WTC11 (cell line): Measurements from ENCODE around the gene HDC. TPM values are rescaled to one million over a fixed set of nuclear protein-coding genes. Genes with fewer than 3 reads are reported as not detected.

Experiments used
- ATAC-seq: fragments of 200-7000 bp; cut with Tn5 transposase; 2 replicates; pipeline ENCODE4 v1.10.0; 2021; ENCODE audit warnings: mild to moderate bottlenecking, moderate library complexity
- CTCF ChIA-PET: fragments of 300-600 bp; sonication (Branson Sonifier 250); formaldehyde crosslinking; loops from one replicate; lab custom pipeline; 2021; ENCODE audit warnings: antibody characterized with exemption; lab: Charles Lee
- POLR2A ChIA-PET: fragments of 350-600 bp; sonication (Branson Sonifier 250); formaldehyde crosslinking; loops from one replicate; lab custom pipeline; 2021; ENCODE audit warnings: antibody characterized with exemption; lab: Charles Lee
- DNase-seq: peaks from one replicate; pipeline ENCODE4 v3.0.0; 2021; ENCODE audit warnings: low spot score
- H3K27ac Mint-ChIP-seq: 2 replicates; pipeline ENCODE4 v1.8.0; 2021; ENCODE audit warnings: mixed read lengths
- H3K27me3 Mint-ChIP-seq: 2 replicates; pipeline ENCODE4 v1.8.0; 2021; ENCODE audit warnings: low read depth, mild to moderate bottlenecking, moderate library complexity, mixed read lengths
- H3K36me3 Mint-ChIP-seq: 2 replicates; pipeline ENCODE4 v1.8.0; 2021; ENCODE audit warnings: mixed read lengths
- H3K4me1 Mint-ChIP-seq: 2 replicates; pipeline ENCODE4 v1.8.0; 2022; ENCODE audit warnings: mixed read lengths
- H3K4me3 Mint-ChIP-seq: 2 replicates; pipeline ENCODE4 v1.8.0; 2021; ENCODE audit warnings: mild to moderate bottlenecking, moderate library complexity, mixed read lengths
- H3K9me3 Mint-ChIP-seq: 2 replicates; pipeline ENCODE4 v1.8.0; 2021; ENCODE audit warnings: mixed read lengths
- ATF6 ChIP-seq: sonication (generic); formaldehyde crosslinking; IDR thresholded peaks from 2 replicates; pipeline ENCODE4 v1.8.1; 2023; ENCODE audit warnings: mild to moderate bottlenecking, missing genetic modification reagents
- CREB1 ChIP-seq: sonication (generic); formaldehyde crosslinking; IDR thresholded peaks from 2 replicates; pipeline ENCODE4 v1.8.0; 2023; ENCODE audit warnings: mild to moderate bottlenecking, missing genetic modification reagents
- EMX1 ChIP-seq: fragments of 250-450 bp; sonication (Bioruptor Pico); IDR thresholded peaks from 2 replicates; pipeline ENCODE4 v1.8.0; 2021; ENCODE audit warnings: mild to moderate bottlenecking
- ERG ChIP-seq: fragments of 250-450 bp; sonication (Bioruptor Pico); IDR thresholded peaks from 2 replicates; pipeline ENCODE4 v1.8.0; 2021; ENCODE audit warnings: mild to moderate bottlenecking
- GRHL2 ChIP-seq: fragments of 250-450 bp; sonication (Bioruptor Pico); IDR thresholded peaks from 2 replicates; pipeline ENCODE4 v1.8.0; 2022; ENCODE audit warnings: mild to moderate bottlenecking, moderate library complexity; ENCODE audit not compliant: insufficient replicate concordance, severe bottlenecking
- GTF2I ChIP-seq: fragments of 250-450 bp; sonication (Bioruptor Pico); conservative IDR thresholded peaks from 2 replicates; pipeline ENCODE4 v1.4.0; 2021; ENCODE audit warnings: mild to moderate bottlenecking
- HMGA2 ChIP-seq: fragments of 250-450 bp; sonication (Bioruptor Pico); IDR thresholded peaks from 2 replicates; pipeline ENCODE4 v1.4.0; 2021; ENCODE audit warnings: mild to moderate bottlenecking, moderate library complexity
- IRF2 ChIP-seq: sonication (generic); formaldehyde crosslinking; IDR thresholded peaks from 2 replicates; pipeline ENCODE4 v1.8.0; 2022; ENCODE audit warnings: low read depth, missing genetic modification reagents, borderline replicate concordance
- JUN ChIP-seq: sonication (generic); formaldehyde crosslinking; IDR thresholded peaks from 2 replicates; pipeline ENCODE4 v1.8.0; 2023; ENCODE audit warnings: mild to moderate bottlenecking, missing genetic modification reagents
- NFATC4 ChIP-seq: fragments of 250-450 bp; sonication (Bioruptor Pico); IDR thresholded peaks from 2 replicates; pipeline ENCODE4 v1.9.0; 2021; ENCODE audit warnings: mild to moderate bottlenecking
- NR3C1 ChIP-seq: sonication (generic); formaldehyde crosslinking; conservative IDR thresholded peaks from 2 replicates; pipeline ENCODE4 v1.8.1; 2023; ENCODE audit warnings: low read depth, mild to moderate bottlenecking, missing genetic modification reagents
- OVOL2 ChIP-seq: fragments of 250-450 bp; sonication (Bioruptor Pico); IDR thresholded peaks from 2 replicates; pipeline ENCODE4 v1.9.0; 2021; ENCODE audit warnings: mild to moderate bottlenecking, borderline replicate concordance
- PREB ChIP-seq: sonication (generic); formaldehyde crosslinking; IDR thresholded peaks from 2 replicates; pipeline ENCODE4 v1.8.1; 2022; ENCODE audit warnings: mild to moderate bottlenecking, missing genetic modification reagents, moderate library complexity, borderline replicate concordance
- PRRX2 ChIP-seq: fragments of 250-450 bp; sonication (Bioruptor Pico); IDR thresholded peaks from 2 replicates; pipeline ENCODE4 v1.8.0; 2021; ENCODE audit warnings: mild to moderate bottlenecking
- SMAD3 ChIP-seq: sonication (generic); formaldehyde crosslinking; IDR thresholded peaks from 2 replicates; pipeline ENCODE4 v1.8.0; 2022; ENCODE audit warnings: missing genetic modification reagents, mild to moderate bottlenecking, borderline replicate concordance
- SMAD4 ChIP-seq: sonication (generic); formaldehyde crosslinking; IDR thresholded peaks from 2 replicates; pipeline ENCODE4 v1.8.0; 2022; ENCODE audit warnings: mild to moderate bottlenecking, missing genetic modification reagents
- SP1 ChIP-seq: sonication (generic); formaldehyde crosslinking; conservative IDR thresholded peaks from 2 replicates; pipeline ENCODE4 v1.8.1; 2022; ENCODE audit warnings: missing genetic modification reagents
- ZMAT4 ChIP-seq: fragments of 250-450 bp; sonication (Bioruptor Pico); IDR thresholded peaks from 2 replicates; pipeline ENCODE4 v1.9.0; 2021; ENCODE audit warnings: mild to moderate bottlenecking
- ZNF219 ChIP-seq: sonication (generic); formaldehyde crosslinking; IDR thresholded peaks from 2 replicates; pipeline ENCODE4 v1.8.0; 2023; ENCODE audit warnings: missing genetic modification reagents, mild to moderate bottlenecking, borderline replicate concordance
- ZNF232 ChIP-seq: sonication (generic); formaldehyde crosslinking; IDR thresholded peaks from 2 replicates; pipeline ENCODE4 v1.8.0; 2022; ENCODE audit warnings: mild to moderate bottlenecking, missing genetic modification reagents
- ZNF281 ChIP-seq: sonication (generic); formaldehyde crosslinking; IDR thresholded peaks from 2 replicates; pipeline ENCODE4 v1.8.0; 2023; ENCODE audit warnings: mild to moderate bottlenecking, missing genetic modification reagents
- ZNF512 ChIP-seq: sonication (generic); formaldehyde crosslinking; IDR thresholded peaks from 2 replicates; pipeline ENCODE4 v1.8.1; 2022; ENCODE audit warnings: missing genetic modification reagents, borderline replicate concordance
- total RNA-seq: library from RNA; stranded (reverse); gene quantifications from 3 replicates; pipeline ENCODE4 v1.2.3, GENCODE V29; 2021

The HDC gene
- total RNA-seq, 1 experiment from 2014 or later, result not detected

GRCh38 chr15:50257924-50258323 is 7.6 kb downstream of the HDC start:
- Mint-ChIP-seq H3K27ac (no peak overlapping the region), H3K27me3 (no peaks in the 10 kb centered on the region), H3K4me3 (no peak overlapping the region), H3K9me3 (peaks cover 3% of the 10 kb centered on the region; the same call in 1 of the 2 replicates), H3K4me1 (no peaks in the 10 kb centered on the region), H3K36me3 (no peaks in the 10 kb centered on the region)
- TF ChIP-seq GRHL2 (CRISPR knock-in tag) (no peak), SP1 (CRISPR knock-in tag) (no peak), GTF2I (no peak)
- ATAC-seq, result no peak
- ChIA-PET POLR2A (no interaction called here), CTCF (interaction anchor here (0.6 kb wide), 1 partner anchor 1115 kb away, joined by 3 read pairs; no protein-coding TSS in a partner anchor)
- no peak for DNase-seq

GRCh38 chr15:50257332-50257731 is 8.2 kb downstream of the HDC start:
- POLR2A ChIA-PET, result no interaction called here
- H3K27ac Mint-ChIP-seq, result no peak overlapping the region
- CTCF ChIA-PET, result interaction anchor here (1.1 kb wide), 1 partner anchor 109 kb away, joined by 4 read pairs; no protein-coding TSS in a partner anchor
- H3K4me3 Mint-ChIP-seq, result no peak overlapping the region
- DNase-seq (no peak), ATAC-seq (no peak)
- H3K9me3 Mint-ChIP-seq, result peaks cover 3% of the 10 kb centered on the region; the same call in 1 of the 2 replicates
- no peaks in the 10 kb centered on the region for H3K27me3 Mint-ChIP-seq
- no peaks in the 10 kb centered on the region for H3K4me1 Mint-ChIP-seq
- TF ChIP-seq IRF2 (no peak), SMAD3 (CRISPR knock-in tag) (no peak), PRRX2 (CRISPR knock-in tag) (no peak), JUN (CRISPR knock-in tag) (no peak), NFATC4 (CRISPR knock-in tag) (no peak), ZNF219 (no peak), CREB1 (CRISPR knock-in tag) (no peak), ZNF281 (CRISPR knock-in tag) (no peak), EMX1 (no peak), ATF6 (CRISPR knock-in tag) (no peak), ERG (CRISPR knock-in tag) (no peak), SMAD4 (CRISPR knock-in tag) (no peak), ZMAT4 (CRISPR knock-in tag) (no peak), NR3C1 (CRISPR knock-in tag) (no peak), ZNF232 (CRISPR knock-in tag) (no peak), ZNF512 (no peak), OVOL2 (no peak), PREB (CRISPR knock-in tag) (no peak), HMGA2 (CRISPR knock-in tag) (no peak)
- H3K36me3 Mint-ChIP-seq, result no peaks in the 10 kb centered on the region
